ENCODE measurements around the gene CES1.

DNA sequence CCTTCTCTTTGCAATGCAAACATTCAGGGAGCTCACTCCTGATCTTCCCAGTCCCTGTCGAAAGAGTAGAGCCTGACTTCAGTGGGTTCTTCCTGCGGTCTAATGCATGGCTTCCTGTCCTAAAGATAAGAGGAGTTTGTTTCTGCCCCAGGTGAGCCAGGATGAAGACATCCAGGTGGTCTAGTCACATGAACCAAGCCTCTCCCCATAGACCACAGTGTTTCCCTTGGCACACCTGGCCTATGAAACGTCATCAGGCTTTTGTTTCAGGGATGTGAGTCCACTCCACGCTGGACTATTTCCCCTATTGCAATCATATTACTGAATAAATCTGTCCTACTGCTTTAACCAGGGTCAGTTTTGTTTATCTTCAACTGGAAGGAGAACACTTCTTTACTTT lies 21.1 kb downstream of the CES1 start:
- TF ChIP-seq, protein P1, sequence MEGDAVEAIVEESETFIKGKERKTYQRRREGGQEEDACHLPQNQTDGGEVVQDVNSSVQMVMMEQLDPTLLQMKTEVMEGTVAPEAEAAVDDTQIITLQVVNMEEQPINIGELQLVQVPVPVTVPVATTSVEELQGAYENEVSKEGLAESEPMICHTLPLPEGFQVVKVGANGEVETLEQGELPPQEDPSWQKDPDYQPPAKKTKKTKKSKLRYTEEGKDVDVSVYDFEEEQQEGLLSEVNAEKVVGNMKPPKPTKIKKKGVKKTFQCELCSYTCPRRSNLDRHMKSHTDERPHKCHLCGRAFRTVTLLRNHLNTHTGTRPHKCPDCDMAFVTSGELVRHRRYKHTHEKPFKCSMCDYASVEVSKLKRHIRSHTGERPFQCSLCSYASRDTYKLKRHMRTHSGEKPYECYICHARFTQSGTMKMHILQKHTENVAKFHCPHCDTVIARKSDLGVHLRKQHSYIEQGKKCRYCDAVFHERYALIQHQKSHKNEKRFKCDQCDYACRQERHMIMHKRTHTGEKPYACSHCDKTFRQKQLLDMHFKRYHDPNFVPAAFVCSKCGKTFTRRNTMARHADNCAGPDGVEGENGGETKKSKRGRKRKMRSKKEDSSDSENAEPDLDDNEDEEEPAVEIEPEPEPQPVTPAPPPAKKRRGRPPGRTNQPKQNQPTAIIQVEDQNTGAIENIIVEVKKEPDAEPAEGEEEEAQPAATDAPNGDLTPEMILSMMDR (IDR thresholded peaks at IDR 0.05 in 8 of 11, conservative IDR thresholded peaks at IDR 0.05 in 3 of 11), result no peak
- TF ChIP-seq POLR2A (IDR thresholded peaks at IDR 0.05) (no peak), POLR2AphosphoS5 (IDR thresholded peaks at IDR 0.05) (no peak)
